Colon (tissue), 2 donors: ENCODE results near the gene MEF2B.
"Not testable (repeated sequence)": the region's sequence is repeated elsewhere in the genome, so short reads cannot be mapped to it uniquely, and the experiment has no call there.

Experiments
- FAIRE-seq: peaks from 2 replicates; lab custom pipeline; 2012; peaks lifted over from hg19 to GRCh38; lab: Jason Lieb, UNC
- donor health status: control.
- donor health status: control.

The MEF2B gene

GRCh38 chr19:19155495-19156219 is 14.4 kb downstream of the MEF2B start:
- no peak for FAIRE-seq

DNA sequence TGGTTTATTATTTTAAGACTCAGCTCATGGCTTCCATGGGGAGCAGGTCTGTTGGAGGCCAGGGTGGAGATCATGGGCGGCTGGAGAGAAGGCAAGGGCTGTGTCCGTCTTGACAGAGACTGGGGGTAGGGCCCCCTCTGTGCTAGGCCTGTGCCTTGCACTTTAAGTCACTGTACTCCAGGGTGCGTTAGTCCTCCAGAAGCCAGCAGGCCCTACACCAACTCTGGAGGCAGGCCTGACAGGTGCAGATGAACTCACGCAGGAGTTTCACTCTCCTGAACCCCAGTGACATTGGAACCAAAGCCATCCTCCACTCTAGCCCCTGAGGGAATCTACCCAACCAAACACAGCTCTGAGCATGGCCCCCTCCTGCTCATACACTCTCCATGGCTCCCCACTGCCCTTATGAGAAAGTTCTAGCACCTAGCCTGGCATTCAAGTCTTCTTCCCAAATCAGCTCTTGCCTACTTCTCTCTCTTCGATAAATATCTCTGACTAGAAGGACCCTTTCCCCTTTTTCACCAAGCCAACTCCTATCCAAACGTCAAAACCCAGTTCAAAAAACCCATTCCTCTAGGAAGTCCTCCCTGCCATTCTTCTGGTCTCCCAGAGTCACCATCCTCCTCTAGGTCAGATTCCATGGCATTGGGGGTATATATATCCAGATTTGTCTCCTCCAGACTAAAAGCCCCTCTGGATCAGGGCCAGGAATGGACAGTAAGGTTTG is 15.1 kb downstream of the MEF2B start:
- no peak for FAIRE-seq

- no peak for FAIRE-seq
Observed at GRCh38 chr19:19152668-19153384, 17.2 kb downstream of the MEF2B start.

GRCh38 chr19:19151418-19151817 is 18.6 kb downstream of the MEF2B start:
- no peak for FAIRE-seq

DNA sequence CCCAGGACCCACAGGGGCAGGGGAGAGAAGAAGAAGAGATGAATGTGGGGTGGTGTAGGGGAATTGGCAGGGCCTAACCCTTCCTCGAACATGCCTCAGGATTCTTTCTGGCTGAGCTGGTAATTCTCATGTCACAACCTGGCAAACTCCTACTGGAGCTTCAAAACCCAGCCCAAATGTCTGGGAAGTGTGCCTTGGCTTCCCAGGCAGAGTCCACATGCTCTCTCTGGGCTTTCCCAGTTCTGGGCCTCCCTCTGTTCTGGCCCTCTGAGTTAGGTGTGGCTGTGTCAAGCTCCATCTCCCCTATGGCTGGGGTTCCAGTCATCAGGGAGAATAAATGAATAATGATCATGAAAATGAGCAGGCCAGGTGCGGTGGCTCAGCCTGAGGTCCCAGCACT is 20.6 kb downstream of the MEF2B start:
- no peak for FAIRE-seq

DNA sequence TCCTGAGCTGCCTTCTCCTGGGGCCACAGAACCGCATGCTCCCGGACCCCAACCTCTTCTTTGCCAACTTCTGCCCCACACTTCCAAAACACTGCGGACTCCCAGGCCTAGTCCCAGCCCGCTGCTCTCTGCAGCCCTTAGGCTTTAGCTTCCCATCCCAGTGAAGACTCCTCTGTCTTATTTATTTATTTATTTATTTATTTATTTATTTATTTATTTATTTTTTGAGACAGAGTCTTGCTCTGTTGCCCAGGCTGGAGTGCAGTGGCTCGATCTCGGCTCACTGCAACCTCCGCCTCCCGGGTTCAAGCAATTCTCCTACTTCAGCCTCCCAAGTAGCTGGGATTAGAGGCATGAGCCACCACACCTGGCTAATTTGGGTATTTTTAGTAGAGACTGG is 21.6 kb downstream of the MEF2B start:
- not testable (repeated sequence) for FAIRE-seq

- no peak for FAIRE-seq
Observed at GRCh38 chr19:19147344-19147743, 22.7 kb downstream of the MEF2B start.

- no peak for FAIRE-seq
Observed at GRCh38 chr19:19146865-19147264, 23.2 kb downstream of the MEF2B start.

- no peak for FAIRE-seq
Observed at GRCh38 chr19:19145684-19146608, 24.1 kb downstream of the MEF2B start.

DNA sequence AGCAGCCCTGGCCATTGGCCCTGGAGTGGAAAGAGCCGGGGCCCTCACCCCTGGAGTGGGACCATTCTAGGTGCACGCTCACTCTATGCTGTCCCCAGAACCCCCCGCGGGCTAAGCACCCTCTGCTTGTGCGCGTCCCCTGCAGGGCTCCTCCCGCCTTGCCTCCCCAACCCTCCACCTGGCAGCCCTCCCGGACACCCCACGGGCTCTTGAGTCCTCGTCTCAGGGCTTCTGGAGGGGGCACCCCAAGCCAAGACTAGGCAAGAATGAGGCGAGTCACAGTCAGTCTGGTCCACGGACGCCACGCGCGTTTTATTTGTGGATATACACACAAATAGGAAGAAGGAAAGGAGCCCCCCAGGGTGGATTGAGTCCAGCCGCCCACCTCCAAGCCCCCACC is 24.8 kb downstream of the MEF2B start:
- no peak for FAIRE-seq

- no peak for FAIRE-seq
Observed at GRCh38 chr19:19142347-19142746, 27.7 kb downstream of the MEF2B start.

DNA sequence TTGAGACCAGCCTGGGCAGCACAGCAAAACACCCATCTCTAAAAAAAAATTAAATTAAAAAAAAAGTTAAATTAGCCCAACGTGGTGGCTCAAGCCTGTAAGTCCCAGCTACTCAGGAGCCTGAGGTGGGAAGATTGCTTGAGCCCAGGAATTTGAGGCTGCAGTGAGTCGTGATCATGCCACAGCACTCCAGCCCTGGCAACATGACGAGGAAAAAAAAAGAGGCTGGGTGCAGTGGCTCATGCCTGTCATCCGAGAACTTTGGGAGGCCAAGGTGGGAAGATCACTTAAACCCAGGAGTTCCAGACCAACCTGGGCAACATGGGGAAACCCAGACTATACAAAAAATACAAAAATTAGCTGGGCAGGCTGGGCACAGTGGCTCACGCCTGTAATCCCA is 29.6 kb downstream of the MEF2B start:
- FAIRE-seq = no peak

- no peak for FAIRE-seq
Observed at GRCh38 chr19:19139876-19140229, 30.2 kb downstream of the MEF2B start.

- no peak for FAIRE-seq
Observed at GRCh38 chr19:19138109-19138981, 31.7 kb downstream of the MEF2B start, which contains the start of gene TMEM161A. Gene TMEM161A (minus strand): TSS chr19:19138478. CDS start chr19:19138428, 50 bp downstream.

GRCh38 chr19:19137556-19138108 is 32.4 kb downstream of the MEF2B start:
- no peak for FAIRE-seq

DNA sequence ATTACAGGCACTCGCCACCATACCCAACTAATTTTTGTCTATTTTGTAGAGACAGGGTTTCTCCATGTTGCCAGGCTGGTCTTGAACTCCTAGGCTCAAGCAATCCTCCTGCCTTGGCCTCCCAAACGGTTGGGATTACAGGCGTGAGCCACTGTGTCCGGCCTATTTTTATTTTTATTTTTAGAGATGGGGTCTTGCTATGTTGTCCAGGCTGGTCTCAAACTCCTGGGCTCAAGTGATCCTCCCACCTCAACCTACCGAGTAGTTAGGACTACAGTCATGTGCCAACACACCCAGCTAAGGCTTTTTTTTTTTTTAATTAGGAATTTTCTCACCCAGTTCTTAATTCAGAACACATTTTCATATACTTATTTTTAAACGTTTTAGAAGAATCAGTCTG is 34.4 kb downstream of the MEF2B start:
- not testable (repeated sequence) for FAIRE-seq

DNA sequence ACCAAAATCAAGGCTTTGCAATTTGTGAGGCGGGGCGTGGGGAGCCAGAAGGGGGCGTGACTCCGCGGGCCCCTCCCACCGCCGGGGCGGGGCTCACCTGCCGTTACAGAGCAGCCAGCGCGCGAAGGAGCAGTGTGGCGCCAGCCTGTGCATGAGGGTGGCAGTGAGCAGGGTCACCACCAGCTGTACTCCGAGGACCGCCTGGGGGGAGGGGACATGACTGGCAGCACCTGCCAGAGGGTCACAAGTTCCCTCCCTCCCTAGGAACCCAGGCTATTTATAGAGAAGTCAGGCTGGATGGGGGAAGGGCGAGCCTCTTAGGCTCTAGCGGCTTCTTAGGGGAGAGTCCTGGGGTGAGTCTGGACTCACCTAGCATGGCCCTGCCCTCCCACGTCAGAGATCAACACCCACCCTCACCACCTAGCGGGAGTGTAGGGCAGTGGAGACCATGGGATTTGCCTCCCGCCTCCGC is 35.3 kb downstream of the MEF2B start:
- FAIRE-seq = no peak

GRCh38 chr19:19133985-19134384 is 36.1 kb downstream of the MEF2B start:
- no peak for FAIRE-seq

GRCh38 chr19:19132912-19133311 is 37.2 kb downstream of the MEF2B start:
- no peak for FAIRE-seq

- no peak for FAIRE-seq
Observed at GRCh38 chr19:19131989-19132388, 38.1 kb downstream of the MEF2B start.

DNA sequence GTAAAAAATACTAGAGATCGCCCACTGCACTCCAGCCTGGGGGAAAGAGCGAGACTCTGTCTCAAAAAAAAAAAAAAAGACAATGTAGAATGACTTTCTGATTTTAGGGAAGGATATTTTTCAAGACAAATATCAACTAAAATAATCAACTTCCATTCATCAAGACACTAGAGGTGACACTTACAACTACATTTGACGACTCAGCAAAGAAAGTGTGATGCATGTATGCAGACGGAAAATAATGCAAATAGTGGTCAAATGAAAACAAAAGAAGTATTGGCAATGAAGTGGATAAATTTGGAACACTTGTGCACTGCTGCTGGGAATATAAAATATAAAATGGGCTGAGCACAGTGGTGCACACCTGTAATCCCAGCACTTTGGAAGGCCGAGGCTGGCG is 44.0 kb downstream of the MEF2B start:
- FAIRE-seq = no peak
